Central memory CD8-positive, alpha-beta T cell (primary cell): ENCODE measurements around the gene HJURP.

ENCODE experiments used
- ATAC-seq: fragments of 150-1000 bp; cut with Tn5 transposase; replicated peaks from 2 replicates; pipeline ENCODE4 v1.10.0; 2022; ENCODE audit warnings: mild to moderate bottlenecking, moderate FRiP score, moderate number of reproducible peaks; ENCODE audit not compliant: poor library complexity, severe bottlenecking; ENCODE audit errors: extremely low read depth
- DNase-seq, 2 donors: peaks; one replicate each; pipeline ENCODE4 v3.0.0; 2021; ENCODE audit warnings: low spot score in 2 of 2
- H3K27ac Mint-ChIP-seq: one replicate; pipeline ENCODE4 v1.8.0; 2022; ENCODE audit warnings: low read depth, mild to moderate bottlenecking, moderate library complexity, mixed read lengths
- H3K27me3 Mint-ChIP-seq: one replicate; pipeline ENCODE4 v1.8.0; 2022; ENCODE audit warnings: mixed read lengths
- H3K36me3 Mint-ChIP-seq: one replicate; pipeline ENCODE4 v1.8.0; 2022; ENCODE audit warnings: mild to moderate bottlenecking, moderate library complexity, mixed read lengths; ENCODE audit not compliant: insufficient read depth
- H3K4me1 Mint-ChIP-seq: one replicate; pipeline ENCODE4 v1.8.0; 2022; ENCODE audit warnings: mixed read lengths
- H3K4me3 Mint-ChIP-seq: one replicate; pipeline ENCODE4 v1.8.0; 2022; ENCODE audit warnings: mild to moderate bottlenecking, moderate library complexity, mixed read lengths
- H3K9me3 Mint-ChIP-seq: one replicate; pipeline ENCODE4 v1.8.0; 2022; ENCODE audit warnings: mixed read lengths

HJURP gene

GRCh38 chr2:233791151-233791882, 63.0 kb downstream of the HJURP start:
- DNase-seq (no peak), ATAC-seq (no peak)
- no peak overlapping the region for H3K27ac Mint-ChIP-seq
- H3K4me3 Mint-ChIP-seq, result no peak overlapping the region
- no peaks in the 10 kb centered on the region for H3K4me1 Mint-ChIP-seq
- H3K9me3 Mint-ChIP-seq, result no peaks in the 10 kb centered on the region
- peaks cover 42% of the 10 kb centered on the region for H3K27me3 Mint-ChIP-seq
- no peaks in the 10 kb centered on the region for H3K36me3 Mint-ChIP-seq

GRCh38 chr2:233789554-233789953, 64.8 kb downstream of the HJURP start:
- H3K36me3 Mint-ChIP-seq, result no peaks in the 10 kb centered on the region
- no peaks in the 10 kb centered on the region for H3K9me3 Mint-ChIP-seq
- ATAC-seq, result no peak
- H3K4me3 Mint-ChIP-seq, result no peak overlapping the region
- no peaks in the 10 kb centered on the region for H3K4me1 Mint-ChIP-seq
- H3K27me3 Mint-ChIP-seq, result peaks cover 55% of the 10 kb centered on the region
- no peak for DNase-seq
- no peak overlapping the region for H3K27ac Mint-ChIP-seq
